Activated CD8-positive, alpha-beta T cell treated with anti-CD3 and anti-CD28 coated beads for 36 hours (primary cell): ENCODE measurements around the gene FNDC7. TPM values are rescaled to one million over a fixed set of nuclear protein-coding genes. Genes with fewer than 3 reads are reported as not detected.
"Not testable (repeated sequence)": the region's sequence is repeated elsewhere in the genome, so short reads cannot be mapped to it uniquely, and the experiment has no call there.

Source experiments
- ATAC-seq: fragments of 200-7000 bp; cut with Tn5 transposase; one replicate; pipeline ENCODE4 v1.10.0; 2021; ENCODE audit warnings: mild to moderate bottlenecking, moderate library complexity
- CTCF ChIA-PET: fragments of 350-600 bp; sonication (Branson Sonifier 250); formaldehyde crosslinking; loops from one replicate; lab custom pipeline; 2021; ENCODE audit warnings: antibody characterized with exemption; lab: Charles Lee
- POLR2A ChIA-PET: fragments of 350-600 bp; sonication (Branson Sonifier 250); formaldehyde crosslinking; loops from one replicate; lab custom pipeline; 2021; ENCODE audit warnings: antibody characterized with exemption; lab: Charles Lee
- DNase-seq: peaks from one replicate; pipeline ENCODE4 v3.0.0-alpha.2; 2020
- H3K27ac Mint-ChIP-seq: one replicate; pipeline ENCODE4 v1.8.0; 2021; ENCODE audit warnings: mild to moderate bottlenecking, mixed read lengths
- H3K27me3 Mint-ChIP-seq: one replicate; pipeline ENCODE4 v1.8.0; 2021; ENCODE audit warnings: mixed read lengths
- H3K36me3 Mint-ChIP-seq: one replicate; pipeline ENCODE4 v1.8.0; 2021; ENCODE audit warnings: low read depth, mixed read lengths
- H3K4me1 Mint-ChIP-seq: one replicate; pipeline ENCODE4 v1.8.0; 2021; ENCODE audit warnings: low read depth, mixed read lengths
- H3K4me3 Mint-ChIP-seq: one replicate; pipeline ENCODE4 v1.8.0; 2021; ENCODE audit warnings: mild to moderate bottlenecking, moderate library complexity, mixed read lengths
- H3K9me3 Mint-ChIP-seq: one replicate; pipeline ENCODE4 v1.8.0; 2021; ENCODE audit warnings: mixed read lengths
- intact Hi-C: fragments of 100-400 bp; cut with micrococcal nuclease; formaldehyde crosslinking; loops from one replicate; pipeline ENCODE4 v1.10.0; 2022
- total RNA-seq, 2 experiments: library from RNA; stranded (reverse); gene quantifications; one replicate each; pipeline ENCODE4 v1.2.3, GENCODE V29; 2021
- TF ChIP-seq, protein P1 (sequence below): fragments of 200-600 bp; IDR thresholded peaks from one replicate; pipeline ENCODE4 v1.8.0; 2022; ENCODE audit warnings: antibody characterized with exemption, mild to moderate bottlenecking

FNDC7 gene
- total RNA-seq, 2 experiments from 2014 or later = 0.20 TPM; not detected in 1

DNA sequence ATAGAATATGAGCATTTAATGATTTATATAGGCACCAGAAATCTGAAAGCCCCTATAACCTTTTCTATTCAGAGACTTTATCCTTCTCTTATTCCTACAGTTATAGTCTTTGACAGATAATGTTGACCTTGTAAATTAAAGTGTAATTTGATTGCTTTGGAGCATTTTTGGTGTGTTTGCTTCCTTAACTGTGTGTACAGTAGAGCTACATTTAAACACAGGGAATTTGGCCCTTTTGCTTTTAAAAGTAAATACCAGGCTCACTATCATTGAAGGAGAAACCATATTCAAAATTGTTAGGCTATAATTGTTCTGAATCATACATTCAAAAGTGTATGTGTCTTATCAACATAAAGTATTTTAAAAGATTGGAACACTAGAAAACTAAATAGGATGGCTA is 66.7 kb downstream of the FNDC7 start:
- Mint-ChIP-seq H3K9me3 (peaks cover 9% of the 10 kb centered on the region), H3K4me1 (no peaks in the 10 kb centered on the region), H3K27ac (no peak overlapping the region), H3K27me3 (no peaks in the 10 kb centered on the region), H3K36me3 (peaks cover 44% of the 10 kb centered on the region), H3K4me3 (no peak overlapping the region)
- DNase-seq (no peak), ATAC-seq (no peak)
- intact Hi-C loops = no loop called here
- CTCF ChIA-PET = no interaction called here
- TF ChIP-seq, protein P1, sequence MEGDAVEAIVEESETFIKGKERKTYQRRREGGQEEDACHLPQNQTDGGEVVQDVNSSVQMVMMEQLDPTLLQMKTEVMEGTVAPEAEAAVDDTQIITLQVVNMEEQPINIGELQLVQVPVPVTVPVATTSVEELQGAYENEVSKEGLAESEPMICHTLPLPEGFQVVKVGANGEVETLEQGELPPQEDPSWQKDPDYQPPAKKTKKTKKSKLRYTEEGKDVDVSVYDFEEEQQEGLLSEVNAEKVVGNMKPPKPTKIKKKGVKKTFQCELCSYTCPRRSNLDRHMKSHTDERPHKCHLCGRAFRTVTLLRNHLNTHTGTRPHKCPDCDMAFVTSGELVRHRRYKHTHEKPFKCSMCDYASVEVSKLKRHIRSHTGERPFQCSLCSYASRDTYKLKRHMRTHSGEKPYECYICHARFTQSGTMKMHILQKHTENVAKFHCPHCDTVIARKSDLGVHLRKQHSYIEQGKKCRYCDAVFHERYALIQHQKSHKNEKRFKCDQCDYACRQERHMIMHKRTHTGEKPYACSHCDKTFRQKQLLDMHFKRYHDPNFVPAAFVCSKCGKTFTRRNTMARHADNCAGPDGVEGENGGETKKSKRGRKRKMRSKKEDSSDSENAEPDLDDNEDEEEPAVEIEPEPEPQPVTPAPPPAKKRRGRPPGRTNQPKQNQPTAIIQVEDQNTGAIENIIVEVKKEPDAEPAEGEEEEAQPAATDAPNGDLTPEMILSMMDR = no peak
- POLR2A ChIA-PET = interaction anchor here (0.6 to 1.6 kb wide), 4 partner anchors 10 to 237 kb away, joined by 3 to 5 read pairs (median 4); no protein-coding TSS in a partner anchor

GRCh38 chr1:108780937-108781574 is 68.3 kb downstream of the FNDC7 start:
- Mint-ChIP-seq H3K4me3 (no peak overlapping the region), H3K9me3 (peaks cover 24% of the 10 kb centered on the region), H3K36me3 (peaks cover 56% of the 10 kb centered on the region), H3K27ac (no peak overlapping the region), H3K4me1 (no peaks in the 10 kb centered on the region), H3K27me3 (no peaks in the 10 kb centered on the region)
- no peak for ATAC-seq
- CTCF ChIA-PET = no interaction called here
- TF ChIP-seq, protein P1 = no peak
- POLR2A ChIA-PET = interaction anchor here (1.6 kb wide), 1 partner anchor 12 kb away, joined by 4 read pairs; no protein-coding TSS in a partner anchor
- DNase-seq = no peak
- intact Hi-C loops = no loop called here

GRCh38 chr1:108781575-108781944 is 68.9 kb downstream of the FNDC7 start:
- Mint-ChIP-seq H3K9me3 (peaks cover 26% of the 10 kb centered on the region), H3K36me3 (peaks cover 61% of the 10 kb centered on the region)
- ATAC-seq, POLR2A ChIA-PET, H3K4me3 Mint-ChIP-seq, intact Hi-C loops, CTCF ChIA-PET, DNase-seq, H3K27ac Mint-ChIP-seq, H3K27me3 Mint-ChIP-seq, H3K4me1 Mint-ChIP-seq: not testable (repeated sequence)

DNA sequence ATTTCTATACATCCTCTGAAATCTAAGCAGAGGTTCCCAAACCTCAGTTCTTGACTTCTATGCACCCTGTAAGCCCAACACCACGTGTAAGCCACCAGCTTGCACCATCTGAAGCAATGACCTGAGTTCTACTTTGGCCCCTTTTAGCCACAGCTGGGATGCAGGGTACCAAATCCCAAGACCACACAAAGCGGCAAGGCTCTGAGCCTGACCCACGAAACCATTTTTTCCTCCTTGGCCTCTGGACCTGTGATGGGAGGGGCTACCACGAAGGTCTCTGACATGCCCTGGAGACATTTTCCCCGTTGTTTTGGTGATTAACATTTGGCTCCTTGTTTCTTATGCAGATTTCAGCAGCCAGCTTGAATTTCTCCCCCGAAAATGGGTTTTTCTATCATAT is 72.6 kb downstream of the FNDC7 start:
- POLR2A ChIA-PET = interaction anchor here (0.6 kb wide), 1 partner anchor 104 kb away, joined by 3 read pairs; no protein-coding TSS in a partner anchor
- no peak for DNase-seq
- ATAC-seq = no peak
- TF ChIP-seq, protein P1 = no peak
- H3K4me1 Mint-ChIP-seq = no peaks in the 10 kb centered on the region
- peaks cover 26% of the 10 kb centered on the region for H3K9me3 Mint-ChIP-seq
- peaks cover 76% of the 10 kb centered on the region for H3K36me3 Mint-ChIP-seq
- intact Hi-C loops = no loop called here
- no peak overlapping the region for H3K27ac Mint-ChIP-seq
- CTCF ChIA-PET = no interaction called here
- no peak overlapping the region for H3K4me3 Mint-ChIP-seq
- no peaks in the 10 kb centered on the region for H3K27me3 Mint-ChIP-seq

- intact Hi-C loops = no loop called here
- H3K36me3 Mint-ChIP-seq = peaks cover 77% of the 10 kb centered on the region
- H3K9me3 Mint-ChIP-seq = peaks cover 26% of the 10 kb centered on the region
- TF ChIP-seq, protein P1 = no peak
- no peak overlapping the region for H3K4me3 Mint-ChIP-seq
- no peak for ATAC-seq
- H3K27me3 Mint-ChIP-seq = no peaks in the 10 kb centered on the region
- DNase-seq = no peak
- ChIA-PET POLR2A (interaction anchor here (0.6 kb wide), 1 partner anchor 104 kb away, joined by 3 read pairs; no protein-coding TSS in a partner anchor), CTCF (no interaction called here)
- H3K4me1 Mint-ChIP-seq = no peaks in the 10 kb centered on the region
- H3K27ac Mint-ChIP-seq = no peak overlapping the region
These were observed 73.2 kb downstream of the FNDC7 start for GRCh38 chr1:108785880-108786279.
